HepG2 (cell line): ENCODE measurements around the gene CTDSPL2. TPM values are rescaled to one million over a fixed set of nuclear protein-coding genes. Genes with fewer than 3 reads are reported as not detected.

Experiments used
- AHR ChIP-seq: IDR thresholded peaks from 2 replicates; pipeline ENCODE4 v1.6.1; 2018; ENCODE audit warnings: missing genetic modification reagents, missing compliant biosample characterization
- CHCHD3 ChIP-seq: sonication (generic); formaldehyde crosslinking; IDR thresholded peaks from 2 replicates; pipeline ENCODE4 v1.8.0; 2022; ENCODE audit warnings: mild to moderate bottlenecking, missing genetic modification reagents, moderate library complexity
- DRAP1 ChIP-seq: IDR thresholded peaks from 2 replicates; pipeline ENCODE4 v1.6.1; 2016; ENCODE audit warnings: missing genetic modification reagents, missing compliant biosample characterization
- FOXA1 ChIP-seq, 2 experiments: fragments of 450-650 bp in 1 of 2; sonication (generic) in 1 of 2; formaldehyde crosslinking in 1 of 2; IDR thresholded peaks; 2 replicates each; pipeline versions ENCODE4 v1.4.0 to v1.6.1; 2016 to 2020; ENCODE audit warnings: missing genetic modification reagents in 1 of 2
- GFI1 ChIP-seq: sonication (generic); formaldehyde crosslinking; IDR thresholded peaks from 2 replicates; pipeline ENCODE4 v1.5.0; 2020; ENCODE audit warnings: missing genetic modification reagents, mild to moderate bottlenecking, borderline replicate concordance
- GTF3A ChIP-seq: sonication (generic); formaldehyde crosslinking; conservative IDR thresholded peaks from 2 replicates; pipeline ENCODE4 v1.4.0; 2020; ENCODE audit warnings: mild to moderate bottlenecking, missing genetic modification reagents
- IKZF4 ChIP-seq: sonication (generic); formaldehyde crosslinking; IDR thresholded peaks from 2 replicates; pipeline ENCODE4 v1.5.1; 2020; ENCODE audit warnings: borderline replicate concordance, mild to moderate bottlenecking, low read depth, missing genetic modification reagents; ENCODE audit errors: not compliant biosample characterization
- KAT7 ChIP-seq: IDR thresholded peaks from 2 replicates; pipeline ENCODE4 v1.6.1; 2018; ENCODE audit warnings: borderline replicate concordance, missing compliant biosample characterization
- LBX2 ChIP-seq: sonication (generic); formaldehyde crosslinking; IDR thresholded peaks from 2 replicates; pipeline ENCODE4 v1.5.0; 2020; ENCODE audit warnings: missing genetic modification reagents, mild to moderate bottlenecking, borderline replicate concordance
- NFRKB ChIP-seq: fragments of 450-650 bp; IDR thresholded peaks from 2 replicates; pipeline ENCODE4 v1.6.1; 2017
- NR2F1 ChIP-seq, 2 experiments: fragments of 450-650 bp in 1 of 2; formaldehyde crosslinking in 1 of 2; IDR thresholded peaks; 2 replicates each; pipeline versions ENCODE4 v1.5.0 to v1.6.1; 2016 to 2020; ENCODE audit warnings: mild to moderate bottlenecking in 1 of 2, missing compliant biosample characterization in 1 of 2, missing genetic modification reagents in 1 of 2, moderate library complexity in 1 of 2
- RBAK ChIP-seq: sonication (generic); formaldehyde crosslinking; IDR thresholded peaks from 2 replicates; pipeline ENCODE4 v1.5.1; 2020; ENCODE audit warnings: mild to moderate bottlenecking, missing genetic modification reagents
- SAP130 ChIP-seq: IDR thresholded peaks from 2 replicates; pipeline ENCODE4 v1.6.1; 2016; ENCODE audit warnings: low read depth
- SP4 ChIP-seq: sonication (generic); formaldehyde crosslinking; IDR thresholded peaks from 2 replicates; pipeline ENCODE4 v1.8.1; 2023; ENCODE audit warnings: mild to moderate bottlenecking, missing genetic modification reagents
- YEATS2 ChIP-seq: sonication (generic); formaldehyde crosslinking; IDR thresholded peaks from 2 replicates; pipeline ENCODE4 v1.4.0; 2020; ENCODE audit warnings: missing genetic modification reagents, borderline replicate concordance
- ZBTB20 ChIP-seq: sonication (generic); formaldehyde crosslinking; IDR thresholded peaks from 2 replicates; pipeline ENCODE4 v1.8.1; 2023; ENCODE audit warnings: missing genetic modification reagents, low read depth, mild to moderate bottlenecking, borderline replicate concordance
- ZHX1 ChIP-seq: sonication (generic); formaldehyde crosslinking; IDR thresholded peaks from 2 replicates; pipeline ENCODE4 v1.8.1; 2022; ENCODE audit warnings: low read depth, mild to moderate bottlenecking, missing genetic modification reagents
- ZNF329 ChIP-seq: sonication (generic); formaldehyde crosslinking; IDR thresholded peaks from 2 replicates; pipeline ENCODE4 v1.9.0; 2021; ENCODE audit warnings: low read depth, mild to moderate bottlenecking, missing genetic modification reagents
- ZNF557 ChIP-seq: sonication (generic); formaldehyde crosslinking; IDR thresholded peaks from 2 replicates; pipeline ENCODE4 v1.4.0; 2020; ENCODE audit warnings: missing genetic modification reagents
- ZNF564 ChIP-seq: sonication (generic); formaldehyde crosslinking; IDR thresholded peaks from 2 replicates; pipeline ENCODE4 v1.8.1; 2023; ENCODE audit warnings: mild to moderate bottlenecking, missing genetic modification reagents
- ZNF629 ChIP-seq: sonication (generic); formaldehyde crosslinking; conservative IDR thresholded peaks from 2 replicates; pipeline ENCODE4 v1.5.0; 2020; ENCODE audit warnings: missing genetic modification reagents
- ZNF713 ChIP-seq: sonication (generic); formaldehyde crosslinking; IDR thresholded peaks from 2 replicates; pipeline ENCODE4 v1.4.0; 2020; ENCODE audit warnings: mild to moderate bottlenecking, missing genetic modification reagents
- ZNF780A ChIP-seq: sonication (generic); formaldehyde crosslinking; IDR thresholded peaks from 2 replicates; pipeline ENCODE4 v1.8.0; 2022; ENCODE audit warnings: mild to moderate bottlenecking, missing genetic modification reagents, moderate library complexity
- ZNF784 ChIP-seq: sonication (generic); formaldehyde crosslinking; IDR thresholded peaks from 2 replicates; pipeline ENCODE4 v1.5.1; 2020; ENCODE audit warnings: missing genetic modification reagents, mild to moderate bottlenecking, borderline replicate concordance
- ZNF816 ChIP-seq: sonication (generic); formaldehyde crosslinking; IDR thresholded peaks from 2 replicates; pipeline ENCODE4 v1.8.0; 2022; ENCODE audit warnings: missing genetic modification reagents, mild to moderate bottlenecking, borderline replicate concordance
- polyA plus RNA-seq, 8 experiments: library from polyadenylated mRNA; depleted of rRNA in 3 of 8; stranded (reverse) in 7 of 8; unstranded in 1 of 8; fragments of >200 nt; fragmentation: Illumina TruSeq in 4 of 8; extraction: Trizol in 4 of 8; gene quantifications; 2 replicates each; pipeline versions ENCODE4 v1.2.1 to v1.2.3, GENCODE V29; 2011 to 2016; ENCODE audit warnings: low read depth in 4 of 8, missing spikeins in 1 of 8, mixed read lengths in 1 of 8; ENCODE audit not compliant: insufficient read depth in 1 of 8
- total RNA-seq, 5 experiments: library from RNA; depleted of rRNA; stranded (reverse); fragments of >200 nt; fragmentation: Illumina TruSeq; extraction: Trizol; gene quantifications; 2 replicates each; pipeline ENCODE4 v1.2.3, GENCODE V29; 2016; ENCODE audit warnings: low read depth in 1 of 5

CTDSPL2 gene
- total and polyA plus RNA-seq, 2 of the 13 experiments (the other 11 are each of a cell fraction or from before 2014, with no cell fraction given), result 37.4 to 56.2 TPM

GRCh38 chr15:44427756-44428724, 611 bp downstream of the CTDSPL2 start (continued):
- no peak for TF ChIP-seq DRAP1 (CRISPR knock-in tag)
- TF ChIP-seq ZBTB20 (CRISPR knock-in tag), result no peak
- TF ChIP-seq ZNF629, result no peak
- no peak for TF ChIP-seq ZNF329 (CRISPR knock-in tag)
- TF ChIP-seq ZNF784 (CRISPR knock-in tag), result no peak
- no peak for TF ChIP-seq NR2F1 (CRISPR knock-in tag; IDR thresholded peaks at IDR 0.05)
- no peak for TF ChIP-seq ZNF713 (CRISPR knock-in tag)
- peak; percentile 36 for TF ChIP-seq IKZF4 (CRISPR knock-in tag)
- TF ChIP-seq SP4, result no peak
- TF ChIP-seq NFRKB, result no peak
- TF ChIP-seq AHR (CRISPR knock-in tag), result no peak
- TF ChIP-seq RBAK, result no peak
- TF ChIP-seq YEATS2 (CRISPR knock-in tag), result no peak
- no peak for TF ChIP-seq KAT7 (CRISPR knock-in tag)
- TF ChIP-seq CHCHD3 (CRISPR knock-in tag), result no peak
- 0 out of 2 replicates have a peak, but pooled peaks have one; percentile 6 for TF ChIP-seq ZNF780A (CRISPR knock-in tag)
- TF ChIP-seq ZNF816, result no peak
- TF ChIP-seq SAP130 (CRISPR knock-in tag), result peak; percentile 9
- TF ChIP-seq GFI1 (CRISPR knock-in tag), result no peak; the same call in 1 of the 2 replicates
- TF ChIP-seq FOXA1 (IDR thresholded peaks at IDR 0.05), result no peak
- TF ChIP-seq FOXA1 (CRISPR knock-in tag; IDR thresholded peaks at IDR 0.05), result peak; percentile 42; the same call in 1 of the 2 replicates
- no peak for TF ChIP-seq ZHX1 (CRISPR knock-in tag)
- TF ChIP-seq GTF3A, result no peak
- TF ChIP-seq ZNF557 (CRISPR knock-in tag), result no peak
- TF ChIP-seq LBX2 (CRISPR knock-in tag), result no peak
- 0 out of 2 replicates have a peak, but pooled peaks have one; percentile 2 for TF ChIP-seq ZNF564
